Activated T-helper 9 cell treated with anti-CD3 and anti-CD28 coated beads, Interleukin-2, amount 50 U/mL, for 16 hours (primary cell): Measurements from ENCODE around the gene B4GALT6.

ENCODE experiments used
- DNase-seq: peaks from one replicate; pipeline ENCODE4 v3.0.0-alpha.2; 2020; ENCODE audit warnings: low read depth

B4GALT6 gene

DNA sequence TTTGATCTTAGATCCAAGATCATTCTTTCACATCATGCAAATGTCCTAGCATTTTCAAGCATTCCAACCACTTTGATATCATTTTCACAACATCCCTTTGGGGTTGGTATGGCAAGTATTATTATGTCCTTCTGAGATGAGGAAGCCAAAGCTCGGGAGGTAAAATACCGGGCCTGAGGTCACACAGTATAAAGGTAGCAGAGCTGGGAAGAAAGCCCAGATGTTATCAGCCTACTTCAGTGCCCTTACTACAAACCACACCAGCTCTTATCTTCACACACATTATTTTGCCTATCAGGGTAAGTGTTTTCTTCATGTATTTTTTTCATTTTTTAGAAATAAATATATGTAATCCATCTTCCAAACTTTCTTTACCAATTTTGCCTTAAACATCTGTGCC, 4.2 kb upstream of the B4GALT6 start:
- DNase-seq = no peak

- no peak for DNase-seq
Measured at GRCh38 chr18:31686986-31687928, 2.9 kb upstream of the B4GALT6 start.

DNA sequence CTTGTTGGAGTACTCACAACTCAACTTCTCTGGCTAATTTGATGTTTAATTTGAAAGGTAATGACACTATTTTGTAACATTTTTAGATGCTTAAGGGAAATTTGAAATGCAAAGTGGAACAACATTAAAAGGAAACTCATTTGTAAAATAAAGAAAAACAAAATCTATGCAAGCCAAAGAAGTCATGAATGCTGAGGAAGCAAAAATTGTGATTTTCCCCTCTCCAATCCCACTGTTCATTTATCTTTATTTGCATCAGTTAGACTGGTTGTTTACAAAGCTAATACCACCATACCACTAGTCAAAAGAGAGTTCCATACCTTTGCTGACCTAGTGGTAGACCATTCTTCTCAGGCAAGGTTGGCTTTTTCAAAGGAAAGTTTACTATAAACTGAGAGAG, 2.2 kb upstream of the B4GALT6 start:
- DNase-seq = no peak

DNA sequence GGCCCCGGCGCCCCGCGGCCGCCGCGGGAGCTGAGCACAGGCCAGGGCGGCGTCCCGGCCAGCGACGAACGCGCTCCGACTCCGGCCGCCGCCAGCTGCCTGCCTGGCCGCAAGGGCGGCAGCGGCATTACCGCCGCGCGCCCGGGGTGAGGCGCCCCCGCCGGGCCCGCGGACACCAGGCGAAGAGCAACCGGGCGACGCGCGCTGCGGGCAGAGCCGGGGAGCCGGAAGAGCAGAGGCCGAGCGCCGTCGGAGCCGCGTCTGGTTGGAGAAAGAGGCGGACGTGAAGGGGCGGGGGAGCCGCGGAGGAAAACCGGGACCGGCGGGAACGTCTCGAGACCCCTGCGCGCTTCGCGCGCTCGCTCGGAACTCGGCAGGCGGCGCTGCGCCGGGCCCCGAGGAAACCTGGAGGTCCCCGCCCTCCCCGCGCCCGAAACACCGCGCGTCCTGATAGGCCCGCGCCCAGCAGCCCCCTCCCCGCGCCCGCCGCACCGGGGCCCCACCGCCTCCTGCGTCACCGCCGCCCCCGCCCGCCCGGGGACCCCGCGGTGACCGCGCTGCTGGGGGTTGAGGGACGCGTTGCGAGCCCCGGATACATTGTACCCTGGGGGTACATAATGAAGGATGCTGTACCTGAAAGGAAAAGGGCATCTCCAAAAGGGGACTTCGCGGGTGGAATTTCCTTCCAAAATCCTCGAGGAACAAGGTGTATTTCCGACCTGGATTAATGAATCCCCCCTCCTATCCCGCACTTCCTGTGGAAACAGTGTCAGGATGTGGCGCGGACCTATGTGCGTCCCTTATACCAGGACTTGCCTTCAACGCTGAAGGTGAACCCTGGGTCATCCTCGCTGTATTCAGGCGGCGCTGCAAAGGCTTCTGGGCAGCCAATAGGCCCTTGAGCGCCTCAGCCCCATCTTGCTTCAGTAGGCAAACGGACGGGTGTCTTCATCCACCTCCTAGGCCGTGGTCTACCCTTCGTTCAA, 1.0 kb upstream of the B4GALT6 start:
- peak; percentile 8 for DNase-seq

GRCh38 chr18:31683968-31684278, 458 bp downstream of the B4GALT6 start:
- no peak for DNase-seq

DNA sequence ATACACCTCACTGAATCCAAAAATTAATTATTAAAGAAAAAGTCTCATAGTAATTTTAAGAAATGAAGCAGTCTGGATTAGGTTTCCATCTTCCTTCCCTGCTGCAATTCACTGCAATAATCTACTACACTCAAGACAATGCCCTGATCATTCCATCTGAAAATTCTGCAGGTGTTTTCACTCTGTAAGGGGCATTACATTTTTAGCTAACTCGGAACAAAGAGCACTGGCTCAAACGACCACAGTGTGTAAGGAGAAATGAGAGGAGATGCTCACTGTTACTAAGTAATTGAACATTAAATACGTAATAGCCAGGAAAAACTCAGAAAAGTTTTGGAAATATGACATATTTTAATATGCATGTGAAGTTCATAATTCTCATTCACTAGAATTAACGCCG, 1.3 kb downstream of the B4GALT6 start:
- no peak for DNase-seq

DNA sequence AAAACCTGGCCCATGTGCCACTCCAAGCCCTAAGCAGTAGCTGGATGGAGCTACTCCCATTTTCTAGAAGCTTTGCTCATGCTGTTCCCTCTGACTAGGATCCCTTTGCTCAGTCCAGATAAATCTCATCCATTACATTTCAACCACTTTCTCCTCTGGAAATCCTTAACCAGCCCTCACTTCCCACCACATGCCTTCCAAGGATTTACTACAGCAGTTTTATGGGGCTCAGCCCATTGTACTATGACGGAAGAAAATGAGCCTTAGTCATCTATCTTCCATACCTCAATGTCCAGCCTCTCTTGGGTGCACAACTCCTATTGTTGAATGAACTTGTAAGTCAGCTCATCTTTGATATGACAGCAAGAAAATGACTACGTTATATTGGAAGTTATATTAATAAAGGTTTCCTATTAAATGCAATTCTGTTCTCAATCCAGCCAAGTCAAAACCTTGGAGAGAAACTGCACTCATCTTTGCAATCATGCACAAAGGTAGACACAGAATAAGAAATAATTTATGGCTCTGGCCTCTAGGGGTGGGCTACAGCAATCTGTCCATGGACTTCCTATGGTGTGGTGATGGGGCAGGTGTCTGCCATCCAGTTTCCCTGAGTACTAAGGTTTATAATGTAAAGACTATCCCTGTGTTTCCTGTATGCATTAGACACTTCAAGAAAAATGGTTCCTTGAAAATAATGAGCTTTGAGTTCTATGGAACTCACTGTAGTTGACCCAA, 3.4 kb downstream of the B4GALT6 start:
- no peak for DNase-seq

DNA sequence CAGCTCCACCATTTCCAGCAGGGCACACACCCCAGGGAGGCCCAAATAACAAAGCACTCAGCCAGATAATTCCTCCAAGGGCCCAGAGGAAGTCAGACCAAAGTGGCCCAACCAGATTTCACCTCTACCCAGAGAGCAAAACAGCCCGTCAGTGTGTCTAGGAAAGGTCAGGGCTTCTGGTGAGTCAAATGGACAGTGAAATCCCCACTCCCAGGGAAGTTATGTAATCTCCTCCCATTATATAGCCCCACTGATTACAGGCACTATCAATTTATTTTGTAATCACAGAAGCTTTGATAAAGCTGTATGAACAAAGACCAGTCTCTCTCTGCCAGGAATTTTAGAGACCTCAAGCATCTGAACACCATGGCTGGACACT, 4.0 kb downstream of the B4GALT6 start:
- no peak for DNase-seq

GRCh38 chr18:31679791-31680432, 4.5 kb downstream of the B4GALT6 start:
- no peak for DNase-seq

DNA sequence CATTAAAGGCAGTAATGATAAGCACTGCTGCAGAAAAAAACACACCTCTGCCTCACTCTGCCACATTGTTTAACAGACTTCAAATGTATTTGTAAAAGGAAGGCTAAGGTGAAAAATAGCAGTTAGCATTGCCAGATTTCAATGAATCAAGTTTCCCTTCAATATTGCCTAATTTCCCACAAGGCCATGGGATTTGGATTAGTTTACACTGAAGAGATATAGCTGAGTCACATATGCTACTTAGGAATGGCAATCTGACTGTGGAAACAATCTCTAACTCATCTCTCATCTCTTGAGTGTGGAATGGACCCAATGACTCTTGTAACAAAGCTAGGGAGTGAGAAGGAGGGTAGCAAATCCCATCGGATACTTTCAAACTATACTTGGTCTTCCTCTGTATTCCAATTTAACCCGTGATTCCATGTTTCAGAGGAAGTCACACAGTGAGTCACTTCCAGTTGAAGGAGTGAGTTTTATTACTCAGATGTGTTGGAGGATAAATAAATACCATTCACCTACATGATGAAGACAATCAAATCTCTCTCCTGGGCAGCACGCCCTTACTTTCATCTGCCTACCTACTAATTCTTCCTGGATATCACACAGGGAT, 5.1 kb downstream of the B4GALT6 start:
- no peak for DNase-seq

DNA sequence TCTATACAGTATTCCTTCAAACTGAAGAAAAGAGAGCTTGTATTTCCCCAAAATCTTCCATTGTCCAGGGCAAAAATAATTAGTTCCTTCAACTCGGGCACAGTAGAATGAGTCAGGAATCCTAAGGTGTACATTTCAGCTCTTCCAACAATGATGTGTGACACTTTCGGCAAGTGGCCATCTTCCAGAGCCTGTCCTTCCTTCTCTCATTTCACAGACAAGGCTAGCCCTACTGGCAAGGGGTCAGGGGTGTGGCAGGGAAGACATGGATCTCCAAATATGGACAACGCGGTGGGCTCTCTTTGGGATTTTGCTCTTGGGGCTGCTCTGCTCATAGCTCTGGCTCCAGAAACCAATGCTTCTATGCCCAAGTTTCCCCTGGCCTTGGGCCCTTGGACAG, 6.0 kb downstream of the B4GALT6 start:
- DNase-seq = no peak

- no peak for DNase-seq
Measured at GRCh38 chr18:31677592-31677991, 6.8 kb downstream of the B4GALT6 start.

DNA sequence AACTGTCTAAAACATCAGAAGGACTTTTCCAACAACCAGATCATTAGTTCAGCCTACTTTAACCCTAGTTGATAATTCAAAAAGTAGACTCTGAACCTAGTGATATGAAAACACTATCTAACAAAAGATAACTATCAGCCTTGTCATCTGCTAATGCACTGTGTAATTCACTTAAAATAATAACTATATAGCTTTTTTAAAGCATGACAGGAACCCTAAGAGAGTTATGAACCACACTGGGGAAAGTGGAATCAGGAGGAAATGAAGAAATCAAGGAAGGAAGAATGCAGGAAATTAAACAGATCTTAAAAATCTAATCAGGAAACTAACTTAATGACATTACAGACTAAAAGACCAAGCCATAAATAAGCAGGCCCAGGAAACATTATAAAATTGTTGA, 9.0 kb downstream of the B4GALT6 start:
- DNase-seq = no peak

- no peak for DNase-seq
Measured at GRCh38 chr18:31672628-31673135, 11.7 kb downstream of the B4GALT6 start.

GRCh38 chr18:31671951-31672350, 12.4 kb downstream of the B4GALT6 start:
- no peak for DNase-seq

DNA sequence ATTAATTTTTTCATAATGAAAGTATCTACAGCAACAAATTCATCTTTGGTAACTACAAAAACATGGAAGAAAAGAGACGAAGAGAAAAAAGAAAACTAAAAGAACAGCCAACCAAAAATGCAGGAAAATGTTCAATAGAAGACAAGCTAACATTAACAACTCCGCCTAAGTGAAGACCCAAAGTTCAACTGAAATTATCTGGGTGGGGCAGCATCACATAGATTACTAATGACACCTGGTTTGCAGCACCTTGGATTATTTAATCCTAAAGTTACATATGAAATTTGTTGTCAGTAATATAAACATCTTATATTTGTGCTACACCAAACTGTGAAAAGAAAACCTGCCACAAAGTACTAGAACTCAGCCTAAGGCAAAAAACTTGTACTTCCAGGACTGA, 14.8 kb downstream of the B4GALT6 start:
- no peak for DNase-seq

- DNase-seq = no peak
Measured at GRCh38 chr18:31667185-31667584, 17.2 kb downstream of the B4GALT6 start.

DNA sequence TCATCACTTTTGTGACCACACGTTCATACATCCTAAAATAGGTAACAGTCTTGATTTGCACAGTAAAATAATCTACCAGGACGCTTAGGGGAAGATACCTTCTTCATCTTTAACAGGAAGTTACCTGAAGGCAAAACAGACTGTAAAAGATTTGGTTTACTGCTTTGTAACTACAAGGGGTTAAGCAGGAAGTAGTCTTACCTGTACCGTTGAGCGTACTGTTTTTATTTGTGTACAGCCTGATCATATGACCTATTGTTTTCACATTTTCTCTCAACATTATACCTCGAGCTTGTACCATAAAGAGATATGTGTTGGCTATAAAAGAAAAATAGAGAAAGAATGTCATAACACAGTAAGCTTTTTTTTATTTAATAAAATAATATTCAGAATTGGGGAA, 18.3 kb downstream of the B4GALT6 start:
- no peak for DNase-seq

DNA sequence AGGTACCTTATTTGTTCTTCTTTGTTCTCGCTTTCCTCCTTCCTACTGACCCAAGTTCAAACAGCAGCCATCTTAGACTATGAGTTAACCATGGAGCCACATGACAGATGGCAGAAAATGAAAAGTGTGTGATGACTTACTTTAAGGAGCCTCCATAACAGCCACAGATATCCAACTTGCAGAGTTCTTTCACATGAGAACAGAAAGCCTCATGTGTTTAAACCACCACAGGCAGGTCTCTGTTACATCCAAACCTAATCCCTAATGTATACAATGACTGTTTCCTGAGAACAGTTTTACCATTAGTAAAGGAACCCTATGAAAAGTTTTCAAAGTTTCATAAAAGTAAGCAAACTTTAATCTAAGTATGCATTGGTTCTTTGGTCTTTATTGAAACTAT, 20.3 kb downstream of the B4GALT6 start:
- DNase-seq = no peak

GRCh38 chr18:31661965-31662364, 22.4 kb downstream of the B4GALT6 start:
- no peak for DNase-seq

DNA sequence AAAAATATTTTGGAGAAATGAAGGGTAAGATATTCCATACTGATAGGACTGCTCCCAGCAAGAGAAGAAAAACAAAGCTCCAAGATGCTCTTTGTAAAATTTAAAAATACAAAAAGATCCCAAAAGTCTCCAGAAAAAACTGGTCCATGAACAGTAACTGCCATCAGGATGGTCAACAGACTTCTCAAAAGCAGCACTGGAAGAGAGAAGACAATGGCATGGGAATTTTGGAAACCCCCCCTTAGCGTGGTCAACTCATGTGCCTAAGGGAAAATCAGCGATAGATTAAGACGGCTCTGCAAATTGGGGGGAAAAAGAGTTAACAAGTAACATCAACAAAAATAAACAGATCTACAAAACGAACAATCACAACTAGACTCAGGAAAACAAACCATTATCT, 23.6 kb downstream of the B4GALT6 start:
- no peak for DNase-seq
